ENCODE measurements around the gene NFATC2IP.
"Not testable (repeated sequence)": the region's sequence is repeated elsewhere in the genome, so short reads cannot be mapped to it uniquely, and the experiment has no call there.

Gene NFATC2IP

GRCh38 chr16:28936784-28937155, 14.0 kb upstream of the NFATC2IP start:
- no peak for DNase-seq (ENCODE audit: low spot score)
- TF ChIP-seq, protein P1, sequence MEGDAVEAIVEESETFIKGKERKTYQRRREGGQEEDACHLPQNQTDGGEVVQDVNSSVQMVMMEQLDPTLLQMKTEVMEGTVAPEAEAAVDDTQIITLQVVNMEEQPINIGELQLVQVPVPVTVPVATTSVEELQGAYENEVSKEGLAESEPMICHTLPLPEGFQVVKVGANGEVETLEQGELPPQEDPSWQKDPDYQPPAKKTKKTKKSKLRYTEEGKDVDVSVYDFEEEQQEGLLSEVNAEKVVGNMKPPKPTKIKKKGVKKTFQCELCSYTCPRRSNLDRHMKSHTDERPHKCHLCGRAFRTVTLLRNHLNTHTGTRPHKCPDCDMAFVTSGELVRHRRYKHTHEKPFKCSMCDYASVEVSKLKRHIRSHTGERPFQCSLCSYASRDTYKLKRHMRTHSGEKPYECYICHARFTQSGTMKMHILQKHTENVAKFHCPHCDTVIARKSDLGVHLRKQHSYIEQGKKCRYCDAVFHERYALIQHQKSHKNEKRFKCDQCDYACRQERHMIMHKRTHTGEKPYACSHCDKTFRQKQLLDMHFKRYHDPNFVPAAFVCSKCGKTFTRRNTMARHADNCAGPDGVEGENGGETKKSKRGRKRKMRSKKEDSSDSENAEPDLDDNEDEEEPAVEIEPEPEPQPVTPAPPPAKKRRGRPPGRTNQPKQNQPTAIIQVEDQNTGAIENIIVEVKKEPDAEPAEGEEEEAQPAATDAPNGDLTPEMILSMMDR (IDR thresholded peaks at IDR 0.05; ENCODE audit: extremely low read depth, missing control alignments): no peak

GRCh38 chr16:28937222-28937876, 13.4 kb upstream of the NFATC2IP start:
- TF ChIP-seq, protein P1 (IDR thresholded peaks at IDR 0.05; ENCODE audit: extremely low read depth, missing control alignments): no peak
- no peak for DNase-seq (ENCODE audit: low spot score)

GRCh38 chr16:28938721-28939120, 12.0 kb upstream of the NFATC2IP start:
- TF ChIP-seq, protein P1 (IDR thresholded peaks at IDR 0.05; ENCODE audit: extremely low read depth, missing control alignments): no peak
- no peak for DNase-seq (ENCODE audit: low spot score)

DNA sequence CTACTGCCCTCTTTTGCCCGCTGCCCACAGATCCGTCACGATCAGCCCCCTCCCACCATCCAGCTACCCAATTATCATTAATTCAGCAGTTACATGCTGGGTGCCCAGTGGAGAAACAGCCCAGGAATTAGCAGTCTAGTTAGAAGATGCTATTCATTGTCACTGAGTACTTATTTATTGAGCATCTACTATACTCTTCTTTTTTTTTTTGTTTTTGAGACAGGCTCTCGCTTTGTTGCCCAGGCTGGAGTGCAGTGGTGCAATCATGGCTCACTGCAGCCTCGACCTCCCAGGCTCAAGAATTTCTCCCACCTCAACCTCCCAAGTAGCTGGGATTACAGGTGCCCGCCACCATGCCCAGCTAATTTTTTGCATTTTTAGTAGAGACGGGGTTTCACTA, 10.9 kb upstream of the NFATC2IP start:
- not testable (repeated sequence) for DNase-seq (ENCODE audit: low spot score)

DNA sequence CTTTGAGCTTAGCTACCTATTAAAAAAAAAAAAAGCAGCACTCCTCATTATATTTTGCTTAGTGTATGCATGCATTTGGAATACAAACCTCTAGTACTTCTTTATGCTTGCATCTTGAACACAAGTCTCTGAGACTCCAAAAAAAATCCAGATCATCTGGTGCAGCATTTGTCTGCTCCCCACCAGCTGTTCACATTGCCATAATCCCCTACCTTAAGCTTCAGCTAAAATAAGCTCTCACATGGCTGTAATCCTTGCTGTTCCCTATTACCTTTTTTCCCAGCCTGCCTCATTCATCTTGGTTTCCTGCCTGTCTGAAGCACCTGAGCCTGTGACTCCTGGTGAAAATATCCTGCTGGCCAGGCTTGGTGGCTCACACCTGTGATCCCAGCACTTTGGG, 7.5 kb upstream of the NFATC2IP start:
- no peak for DNase-seq (ENCODE audit: low spot score)
- TF ChIP-seq, protein P1 (IDR thresholded peaks at IDR 0.05; ENCODE audit: extremely low read depth, missing control alignments): no peak

GRCh38 chr16:28946681-28947080, 4.1 kb upstream of the NFATC2IP start:
- no peak for DNase-seq (ENCODE audit: low spot score)
- TF ChIP-seq, protein P1 (IDR thresholded peaks at IDR 0.05; ENCODE audit: extremely low read depth, missing control alignments): no peak

GRCh38 chr16:28951410-28951943, 740 bp downstream of the NFATC2IP start:
- no peak for DNase-seq (ENCODE audit: low spot score)
- TF ChIP-seq, protein P1 (IDR thresholded peaks at IDR 0.05; ENCODE audit: extremely low read depth, missing control alignments): no peak

DNA sequence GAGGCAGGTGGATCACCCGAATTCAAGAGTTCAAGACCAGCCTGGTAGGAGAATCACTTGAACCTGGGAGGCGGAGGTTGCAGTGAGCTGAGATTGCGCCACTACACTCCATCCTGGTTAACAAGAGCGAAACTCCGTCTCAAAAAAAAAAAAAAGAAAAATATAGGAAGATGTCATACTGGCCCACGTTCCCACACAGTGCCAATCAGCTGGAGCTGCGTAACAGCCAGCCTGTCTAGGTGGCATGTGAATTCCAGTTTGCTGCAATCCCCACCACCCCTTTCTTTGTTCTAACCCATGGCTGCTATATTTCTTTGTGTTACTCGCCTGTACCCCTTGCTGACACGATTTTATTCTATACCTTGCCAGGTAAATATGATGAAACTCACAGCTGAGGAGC, 7.5 kb downstream of the NFATC2IP start:
- DNase-seq (ENCODE audit: low spot score): no peak
- TF ChIP-seq, protein P1 (IDR thresholded peaks at IDR 0.05; ENCODE audit: extremely low read depth, missing control alignments): no peak
